OCI-LY3 (cell line): ENCODE measurements around the gene ARSG.

Experiments
- H2AFZ ChIP-seq: fragments of 200-600, 300-600 bp; shearing (Covaris generic); 2 replicates; pipeline ENCODE4 v1.6.0; 2014; ENCODE audit warnings: antibody characterized with exemption, low read depth, low read length
- H3K27ac ChIP-seq: fragments of 200-600, 300-600 bp; sonication (generic); 2 replicates; pipeline ENCODE4 v1.5.1; 2014; ENCODE audit warnings: mild to moderate bottlenecking, low read length, moderate library complexity, mixed read lengths
- H3K27me3 ChIP-seq: fragments of 200-600, 300-600 bp; sonication (generic); 2 replicates; pipeline ENCODE4 v1.6.1; 2014; ENCODE audit warnings: low read depth, low read length, mixed read lengths
- H3K36me3 ChIP-seq: fragments of 200-600, 300-600 bp; sonication (generic); replicated peaks from 2 replicates; pipeline ENCODE3; 2014; ENCODE audit warnings: low read depth, low read length, mixed read lengths
- H3K4me1 ChIP-seq: fragments of 300-600, 200-600 bp; sonication (generic); 2 replicates; pipeline ENCODE4 v1.6.1; 2014; ENCODE audit warnings: low read length, mixed read lengths
- H3K4me2 ChIP-seq: fragments of 200-600, 300-600 bp; sonication (generic); 2 replicates; pipeline ENCODE4 v1.6.1; 2014; ENCODE audit warnings: low read length, mixed read lengths
- H3K4me3 ChIP-seq: fragments of 300-600, 200-600 bp; sonication (generic); 2 replicates; pipeline ENCODE4 v1.5.1; 2014; ENCODE audit warnings: antibody characterized with exemption, mild to moderate bottlenecking, low read length, moderate library complexity
- H3K79me2 ChIP-seq: fragments of 300-600, 200-600 bp; shearing (Covaris generic); 2 replicates; pipeline ENCODE4 v1.6.1; 2014; ENCODE audit warnings: mild to moderate bottlenecking, low read length, mixed read lengths
- H3K9ac ChIP-seq: fragments of 300-600, 200-600 bp; shearing (Covaris generic); 2 replicates; pipeline ENCODE4 v1.6.0; 2014; ENCODE audit warnings: mild to moderate bottlenecking, low read length, moderate library complexity
- H3K9me3 ChIP-seq: fragments of 200-600, 300-600 bp; shearing (Covaris generic); 2 replicates; pipeline ENCODE4 v1.6.1; 2014; ENCODE audit warnings: low read length, mixed read lengths; ENCODE audit not compliant: insufficient read depth
- H4K20me1 ChIP-seq: fragments of 200-600, 300-600 bp; sonication (generic); 2 replicates; pipeline ENCODE4 v1.6.1; 2016; ENCODE audit warnings: low read length, mixed read lengths; ENCODE audit not compliant: insufficient read depth
- CTCF ChIP-seq: fragments of 200-600, 300-600 bp; sonication (generic); IDR thresholded peaks from 2 replicates; pipeline ENCODE4 v1.5.1; 2014; ENCODE audit warnings: antibody characterized with exemption, low read length, low read depth
- EZH2phosphoT487 ChIP-seq: fragments of 200-600 bp; shearing (Covaris generic); IDR thresholded peaks from 2 replicates; pipeline ENCODE4 v1.6.1; 2018; ENCODE audit warnings: antibody characterized with exemption, mixed run types, low read depth

Gene ARSG

GRCh38 chr17:68289936-68290267 lies 1.4 kb upstream of the ARSG start:
- no peaks in the 10 kb centered on the region for H4K20me1 ChIP-seq
- peak overlapping the region; percentile 92 for H3K4me3 ChIP-seq
- H3K4me1 ChIP-seq: peaks cover 49% of the 10 kb centered on the region
- peak overlapping the region; percentile 96 for H3K4me2 ChIP-seq
- no peak for TF ChIP-seq CTCF
- H3K9ac ChIP-seq: peak overlapping the region; percentile 92
- peaks cover 6% of the 10 kb centered on the region for H3K36me3 ChIP-seq
- H3K27me3 ChIP-seq: no peaks in the 10 kb centered on the region
- H3K27ac ChIP-seq: peak overlapping the region; percentile 99
- H2AFZ ChIP-seq: no peak overlapping the region
- no peaks in the 10 kb centered on the region for H3K9me3 ChIP-seq
- peaks cover 79% of the 10 kb centered on the region for H3K79me2 ChIP-seq

GRCh38 chr17:68290268-68290954 lies 884 bp upstream of the ARSG start:
- no peaks in the 10 kb centered on the region for H3K27me3 ChIP-seq
- no peaks in the 10 kb centered on the region for H4K20me1 ChIP-seq
- H3K27ac ChIP-seq: peak overlapping the region; percentile 99
- no peak overlapping the region for H2AFZ ChIP-seq
- H3K9me3 ChIP-seq: no peaks in the 10 kb centered on the region
- TF ChIP-seq EZH2phosphoT487 (no peak), CTCF (no peak)
- peak overlapping the region; percentile 92 for H3K4me3 ChIP-seq
- peaks cover 77% of the 10 kb centered on the region for H3K79me2 ChIP-seq
- peak overlapping the region; percentile 96 for H3K4me2 ChIP-seq
- peaks cover 3% of the 10 kb centered on the region for H3K36me3 ChIP-seq
- H3K4me1 ChIP-seq: peaks cover 49% of the 10 kb centered on the region
- H3K9ac ChIP-seq: peak overlapping the region; percentile 92

GRCh38 chr17:68291836-68292688 lies 767 bp downstream of the ARSG start:
- Histone ChIP-seq H3K36me3 (peaks cover 4% of the 10 kb centered on the region), H3K79me2 (peaks cover 61% of the 10 kb centered on the region), H3K4me2 (peak overlapping the region; percentile 96), H2AFZ (peak overlapping the region; percentile 56; the same call in 1 of the 2 replicates), H3K4me3 (peak overlapping the region; percentile 92), H4K20me1 (no peaks in the 10 kb centered on the region), H3K4me1 (peaks cover 38% of the 10 kb centered on the region), H3K27me3 (no peaks in the 10 kb centered on the region), H3K9me3 (no peaks in the 10 kb centered on the region), H3K9ac (peak overlapping the region; percentile 92), H3K27ac (peak overlapping the region; percentile 99)
- TF ChIP-seq EZH2phosphoT487: no peak
- TF ChIP-seq CTCF: peak; percentile 49

- H3K4me1 ChIP-seq: peaks cover 32% of the 10 kb centered on the region
- H3K9ac ChIP-seq: peak overlapping the region; percentile 92
- no peaks in the 10 kb centered on the region for H3K27me3 ChIP-seq
- H3K27ac ChIP-seq: peak overlapping the region; percentile 99
- H3K4me2 ChIP-seq: peak overlapping the region; percentile 96
- H3K79me2 ChIP-seq: peaks cover 55% of the 10 kb centered on the region
- TF ChIP-seq EZH2phosphoT487 (no peak), CTCF (no peak; the same call in 1 of the 2 replicates)
- no peaks in the 10 kb centered on the region for H4K20me1 ChIP-seq
- no peaks in the 10 kb centered on the region for H3K9me3 ChIP-seq
- H3K36me3 ChIP-seq: peaks cover 4% of the 10 kb centered on the region
- 0 out of 2 replicates have a peak overlapping the region, but pooled peaks have one; percentile 56 for H2AFZ ChIP-seq
- peak overlapping the region; percentile 92 for H3K4me3 ChIP-seq
These were observed 1.4 kb downstream of the ARSG start for GRCh38 chr17:68292689-68293040.
